Ramos (cell line): ENCODE data around the gene PKP3.
"Not testable (repeated sequence)": the region's sequence is repeated elsewhere in the genome, so short reads cannot be mapped to it uniquely, and the experiment has no call there.

Experiments used
- in situ Hi-C: fragments of 300-500 bp; cut with MboI; formaldehyde crosslinking; loops from one replicate; pipeline ENCODE4 v1.14.3; 2022; ENCODE audit warnings: low sequenced_read_pairs; ENCODE audit not compliant: unreplicated experiment

PKP3 gene

DNA sequence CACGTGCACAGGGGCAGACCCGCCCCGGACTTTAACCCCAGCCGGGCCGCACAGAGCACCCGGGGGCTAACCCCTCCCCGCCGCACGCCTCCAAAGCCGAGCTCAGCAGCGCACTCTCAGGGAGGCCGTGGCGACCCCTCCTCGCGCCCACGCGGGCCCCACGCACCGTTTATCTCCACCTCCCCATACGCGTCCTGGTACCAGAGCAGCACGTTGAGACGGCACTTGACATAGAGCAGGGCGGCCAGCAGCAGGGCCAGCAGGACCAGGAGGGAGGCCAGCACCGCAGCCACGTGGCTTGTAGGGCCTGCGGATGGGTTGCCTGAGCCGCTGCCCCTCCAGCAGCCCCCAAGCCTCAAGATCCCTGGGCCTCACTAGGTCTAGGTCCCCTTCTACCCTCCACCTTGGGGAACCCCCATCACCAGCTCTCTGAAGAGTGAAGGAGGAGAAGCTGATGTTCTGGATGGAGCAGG, 13.7 kb downstream of the PKP3 start:
- in situ Hi-C loops: no loop called here

DNA sequence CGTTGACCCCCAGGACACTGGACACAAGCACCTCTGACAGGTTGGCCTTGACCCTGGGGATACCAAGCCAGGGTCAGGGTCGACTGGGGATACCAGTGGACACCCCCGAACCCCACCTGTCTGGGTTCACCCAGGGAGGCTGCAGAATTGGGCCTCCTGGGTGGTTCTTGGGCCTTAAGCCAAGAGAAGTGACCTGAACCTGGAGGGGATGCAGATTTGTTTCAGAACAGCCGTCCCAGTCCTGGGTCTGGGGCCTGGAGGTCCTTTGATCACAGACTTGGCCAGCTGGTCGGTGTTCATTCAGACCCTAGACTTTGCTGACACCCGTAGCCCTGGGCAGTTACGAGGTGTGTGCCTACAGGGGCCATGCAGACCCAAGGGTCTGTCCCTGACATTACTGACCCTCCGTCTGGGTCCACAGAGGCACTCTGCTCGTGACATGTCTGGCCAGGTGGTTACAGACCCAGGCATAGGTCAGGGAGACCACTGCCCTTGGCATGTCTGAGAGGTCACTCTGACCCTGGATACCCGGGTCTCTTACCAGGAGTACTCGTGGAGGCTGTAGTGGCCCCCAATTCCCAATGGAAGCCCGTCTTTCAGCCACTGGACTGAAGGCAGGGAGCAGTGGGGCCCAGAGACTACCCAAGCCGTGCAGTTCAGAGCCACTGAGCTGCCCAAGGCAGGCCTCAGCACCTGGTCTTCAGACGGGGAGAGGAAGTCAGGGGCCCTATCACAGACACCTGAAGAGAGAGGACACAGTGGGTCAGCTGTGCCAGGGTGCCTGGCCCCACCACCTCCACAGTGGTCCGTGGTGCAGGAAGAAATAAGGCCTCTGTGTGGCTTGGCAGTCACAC, 14.4 kb downstream of the PKP3 start:
- in situ Hi-C loops: no loop called here

DNA sequence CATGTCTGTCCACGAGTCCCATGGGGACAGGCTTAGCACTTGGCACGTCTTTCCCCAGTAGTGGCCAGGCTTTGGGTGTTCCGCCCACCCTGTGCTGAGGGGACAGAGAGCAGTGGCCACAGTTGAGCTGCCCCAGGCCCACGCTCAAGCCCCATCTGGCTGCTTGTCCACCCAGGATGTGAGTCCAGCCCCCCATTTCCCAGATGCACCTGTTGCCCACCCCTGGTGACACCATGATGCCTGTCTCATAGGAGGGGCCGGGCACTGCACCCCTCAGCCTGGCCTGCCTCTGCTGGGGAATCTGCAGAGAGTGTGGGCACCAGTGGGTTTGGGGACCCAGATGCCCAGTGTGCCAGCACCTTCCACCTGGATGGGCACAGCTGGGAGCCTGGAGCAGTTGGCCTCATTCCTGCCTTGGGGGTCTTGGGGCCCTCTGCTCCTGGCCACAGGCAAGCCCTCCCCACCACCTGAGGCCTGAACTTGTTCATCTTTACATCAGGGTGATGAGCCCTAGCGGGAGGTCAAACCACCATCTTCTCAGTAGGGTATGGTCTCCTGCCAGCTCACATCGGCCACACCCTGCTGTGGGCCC, 15.1 kb downstream of the PKP3 start:
- in situ Hi-C loops: no loop called here

DNA sequence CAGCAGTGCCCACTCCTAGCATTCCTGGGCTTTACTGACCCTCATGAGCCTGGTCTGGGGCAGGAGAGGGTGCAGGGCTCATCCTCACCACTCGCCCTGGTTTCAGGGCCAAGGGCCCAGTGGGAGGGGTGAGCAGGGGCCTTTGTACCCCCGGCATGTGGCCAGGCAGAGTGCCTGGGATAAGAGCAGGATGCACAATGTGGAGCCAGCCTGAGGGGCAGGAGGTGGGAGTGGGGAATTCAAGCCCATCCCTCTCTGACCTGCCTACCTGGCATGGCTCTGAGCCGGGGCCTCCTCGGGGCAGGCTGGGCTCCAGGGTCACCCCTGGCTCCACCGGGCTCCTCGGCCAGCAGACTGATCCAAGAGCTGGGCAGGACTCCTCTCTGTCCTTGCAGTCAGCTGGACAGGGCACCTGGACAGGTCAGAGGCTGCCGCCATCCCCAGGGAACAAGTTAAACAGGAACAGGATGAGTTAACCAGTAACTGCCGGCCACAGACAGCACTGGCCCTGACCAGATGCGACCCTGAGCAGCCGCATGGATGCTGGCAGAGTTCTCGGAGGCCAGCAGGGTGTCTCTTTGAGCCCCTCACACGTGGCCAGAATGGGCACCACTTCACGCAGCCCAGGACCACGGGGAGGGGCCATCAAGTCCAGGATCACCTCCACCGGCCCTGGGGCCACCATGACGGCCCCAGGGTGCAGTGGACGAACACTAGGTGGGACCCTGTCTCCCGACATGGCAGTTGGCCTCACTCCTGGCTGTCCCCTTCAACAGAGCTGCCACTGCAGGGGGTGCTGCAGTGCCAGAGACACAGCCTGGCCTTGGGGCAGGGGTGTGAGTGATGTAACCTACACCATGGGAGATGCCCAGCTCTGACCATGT, 15.8 kb downstream of the PKP3 start:
- in situ Hi-C loops: no loop called here

DNA sequence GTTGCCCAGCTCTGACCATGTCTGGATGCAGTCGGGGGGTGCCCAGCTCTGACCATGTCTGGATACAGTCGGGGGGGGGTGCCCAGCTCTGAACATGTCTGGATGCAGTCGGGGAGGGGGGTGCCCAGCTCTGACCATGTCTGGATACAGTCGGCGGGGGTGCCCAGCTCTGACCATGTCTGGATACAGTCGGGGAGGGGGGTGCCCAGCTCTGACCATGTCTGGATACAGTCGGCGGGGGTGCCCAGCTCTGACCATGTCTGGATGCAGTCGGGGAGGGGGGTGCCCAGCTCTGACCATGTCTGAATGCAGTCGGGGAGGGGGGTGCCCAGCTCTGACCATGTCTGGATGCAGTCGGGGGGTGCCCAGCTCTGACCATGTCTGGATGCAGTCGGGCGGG, 16.7 kb downstream of the PKP3 start:
- in situ Hi-C loops: not testable (repeated sequence)

DNA sequence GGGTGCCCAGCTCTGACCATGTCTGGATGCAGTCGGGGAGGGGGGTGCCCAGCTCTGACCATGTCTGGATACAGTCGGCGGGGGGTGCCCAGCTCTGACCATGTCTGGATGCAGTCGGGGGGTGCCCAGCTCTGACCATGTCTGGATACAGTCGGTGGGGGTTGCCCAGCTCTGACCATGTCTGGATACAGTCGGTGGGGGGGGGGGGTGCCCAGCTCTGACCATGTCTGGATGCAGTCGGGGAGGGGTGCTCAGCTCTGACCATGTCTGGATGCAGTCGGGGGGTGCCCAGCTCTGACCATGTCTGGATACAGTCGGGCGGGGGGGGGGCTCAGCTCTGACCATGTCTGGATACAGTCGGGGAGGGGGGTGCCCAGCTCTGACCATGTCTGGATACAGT, 17.5 kb downstream of the PKP3 start:
- in situ Hi-C loops: not testable (repeated sequence)

DNA sequence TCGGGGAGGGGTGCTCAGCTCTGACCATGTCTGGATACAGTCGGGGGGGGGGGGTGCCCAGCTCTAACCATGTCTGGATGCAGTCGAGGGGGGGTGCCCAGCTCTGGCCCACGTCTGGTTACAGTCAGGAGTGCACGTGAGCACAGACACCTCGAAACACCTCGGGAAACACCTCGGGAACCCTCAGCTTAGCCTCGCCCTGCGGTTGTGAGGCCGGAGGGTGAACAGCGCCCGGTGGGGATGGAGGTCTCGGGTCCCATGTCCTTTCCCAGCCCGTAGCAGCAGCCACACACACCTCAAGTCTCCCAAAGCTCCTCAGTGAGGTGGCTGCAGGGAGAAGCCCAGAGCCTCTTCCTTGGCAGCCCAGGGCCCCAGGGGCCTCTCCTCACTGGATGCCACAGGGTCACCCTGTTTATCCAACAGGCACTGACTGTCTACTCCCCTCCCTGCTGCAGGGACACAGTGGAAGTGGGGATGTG, 18.7 kb downstream of the PKP3 start:
- in situ Hi-C loops: no loop called here

DNA sequence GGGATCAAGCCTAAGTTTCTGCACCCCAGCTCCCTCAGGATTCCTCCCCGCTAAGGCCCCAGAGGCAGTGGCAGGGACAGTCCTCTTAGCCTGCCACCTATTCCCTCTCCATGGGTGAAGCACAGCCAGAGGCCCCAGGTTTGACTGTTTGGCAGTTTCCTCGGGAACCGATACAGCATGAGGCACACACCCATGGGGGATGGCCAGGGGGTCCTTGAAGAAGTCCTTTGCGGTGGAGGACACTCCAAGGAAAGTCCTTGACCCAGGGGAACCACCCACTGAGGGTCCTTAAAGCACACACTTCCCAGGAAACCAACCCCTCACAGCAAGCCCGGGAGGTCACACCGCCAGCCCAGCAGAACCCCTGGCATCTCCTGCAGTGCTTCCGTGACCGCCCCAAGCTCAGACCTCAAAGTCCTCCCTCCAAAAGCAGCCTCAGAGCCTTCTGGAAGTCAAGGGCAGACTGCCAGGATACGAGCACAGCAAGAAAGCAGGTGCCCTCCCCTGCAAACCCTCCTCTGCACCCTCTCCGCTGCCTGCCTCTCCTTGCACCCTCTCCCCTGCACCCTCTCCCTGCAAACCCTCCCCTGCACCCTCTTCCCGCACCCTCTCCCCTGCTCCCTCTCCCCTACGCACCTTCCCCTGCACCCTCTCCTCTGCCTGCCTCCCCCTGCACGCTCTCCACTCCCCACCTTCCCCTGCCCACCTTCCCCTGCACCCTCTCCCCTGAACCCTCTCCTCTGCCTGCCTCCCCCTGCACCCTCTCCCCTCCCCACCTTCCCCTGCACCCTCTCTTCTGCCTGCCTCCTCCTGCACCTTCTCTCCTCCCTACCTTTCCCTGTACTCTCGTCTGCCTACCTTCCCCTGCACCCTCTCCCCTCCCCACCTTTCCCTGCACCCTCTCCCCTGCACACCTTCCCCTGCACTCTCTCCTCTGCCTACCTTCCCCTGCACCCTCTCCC, 19.4 kb downstream of the PKP3 start:
- in situ Hi-C loops: no loop called here

DNA sequence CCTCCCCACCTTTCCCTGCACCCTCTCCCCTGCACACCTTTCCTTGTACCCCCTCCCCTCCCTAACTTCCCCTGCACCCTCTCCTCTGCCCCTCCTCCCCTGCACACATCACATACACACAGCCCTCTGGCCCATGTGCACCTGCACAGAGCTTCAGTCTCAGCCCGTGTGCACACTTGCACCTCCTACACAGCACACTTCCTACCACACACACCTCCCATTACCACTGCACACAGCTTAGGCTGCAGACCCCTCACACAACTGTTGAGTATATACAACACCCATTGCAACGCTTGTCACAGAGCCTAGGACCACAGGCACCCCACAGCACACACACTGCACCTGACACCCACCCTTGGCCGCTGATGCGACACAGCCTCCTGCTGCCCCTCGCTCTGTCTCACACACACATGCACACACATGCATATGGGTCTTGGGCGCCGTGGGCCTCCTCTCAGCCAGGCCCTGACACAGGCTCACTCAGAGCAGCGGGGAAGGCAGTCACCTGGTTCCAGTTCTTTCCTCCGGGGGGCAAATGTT, 20.4 kb downstream of the PKP3 start:
- in situ Hi-C loops: no loop called here

DNA sequence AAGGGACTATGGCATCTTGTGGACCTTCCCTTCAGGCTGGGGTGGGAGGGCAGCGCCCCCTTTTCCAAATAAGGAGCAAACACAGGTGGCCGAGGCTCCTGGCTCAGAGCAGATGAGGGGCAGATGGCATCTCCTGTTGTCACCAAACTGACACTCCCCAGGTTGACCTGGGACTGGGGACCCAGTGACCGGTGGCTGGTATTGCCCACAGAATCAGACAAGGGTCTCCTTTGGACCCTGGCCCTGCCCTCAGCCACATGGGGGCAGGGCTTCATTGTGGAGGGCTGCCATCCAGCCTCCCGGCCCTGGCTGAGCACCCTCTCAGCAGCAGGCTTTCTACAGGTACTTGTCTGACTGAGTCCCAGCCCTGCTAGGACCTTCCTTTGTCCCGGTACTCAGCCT, 21.6 kb downstream of the PKP3 start:
- in situ Hi-C loops: no loop called here

DNA sequence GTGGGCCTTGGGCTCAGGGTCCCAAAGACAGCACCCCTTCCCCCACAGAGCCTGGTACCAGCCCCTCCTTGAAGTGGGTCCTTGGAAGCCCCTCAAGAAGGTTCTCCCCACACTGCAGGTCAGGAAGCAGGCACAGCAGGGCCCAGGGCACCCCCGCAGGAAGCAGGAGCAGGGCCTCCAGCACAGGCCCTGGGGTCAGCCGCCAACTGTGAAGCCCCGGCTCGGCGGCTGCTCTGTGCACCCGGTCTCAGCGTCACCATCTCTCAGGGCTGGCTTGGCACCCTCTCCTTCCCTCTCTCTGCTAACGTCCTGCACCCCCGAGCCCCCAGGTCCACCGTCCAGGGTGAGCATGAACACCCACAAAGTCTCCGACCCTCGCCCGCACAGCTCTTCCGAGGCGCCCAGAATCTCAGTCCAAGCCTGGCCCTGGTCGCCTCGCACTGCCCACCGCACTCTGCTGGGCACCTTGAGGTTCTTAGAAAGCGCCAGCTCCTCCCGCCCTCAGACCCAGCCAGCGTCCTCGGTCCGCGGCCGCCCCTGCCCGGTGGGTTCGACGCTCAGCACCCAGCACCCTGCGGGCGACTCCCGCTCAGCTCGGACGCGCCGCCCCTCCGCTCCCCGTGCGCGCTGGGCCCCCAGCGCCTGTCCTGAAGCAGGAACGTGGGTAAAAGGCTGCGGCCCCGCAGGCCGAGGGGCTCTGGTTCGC, 22.2 kb downstream of the PKP3 start:
- in situ Hi-C loops: no loop called here

DNA sequence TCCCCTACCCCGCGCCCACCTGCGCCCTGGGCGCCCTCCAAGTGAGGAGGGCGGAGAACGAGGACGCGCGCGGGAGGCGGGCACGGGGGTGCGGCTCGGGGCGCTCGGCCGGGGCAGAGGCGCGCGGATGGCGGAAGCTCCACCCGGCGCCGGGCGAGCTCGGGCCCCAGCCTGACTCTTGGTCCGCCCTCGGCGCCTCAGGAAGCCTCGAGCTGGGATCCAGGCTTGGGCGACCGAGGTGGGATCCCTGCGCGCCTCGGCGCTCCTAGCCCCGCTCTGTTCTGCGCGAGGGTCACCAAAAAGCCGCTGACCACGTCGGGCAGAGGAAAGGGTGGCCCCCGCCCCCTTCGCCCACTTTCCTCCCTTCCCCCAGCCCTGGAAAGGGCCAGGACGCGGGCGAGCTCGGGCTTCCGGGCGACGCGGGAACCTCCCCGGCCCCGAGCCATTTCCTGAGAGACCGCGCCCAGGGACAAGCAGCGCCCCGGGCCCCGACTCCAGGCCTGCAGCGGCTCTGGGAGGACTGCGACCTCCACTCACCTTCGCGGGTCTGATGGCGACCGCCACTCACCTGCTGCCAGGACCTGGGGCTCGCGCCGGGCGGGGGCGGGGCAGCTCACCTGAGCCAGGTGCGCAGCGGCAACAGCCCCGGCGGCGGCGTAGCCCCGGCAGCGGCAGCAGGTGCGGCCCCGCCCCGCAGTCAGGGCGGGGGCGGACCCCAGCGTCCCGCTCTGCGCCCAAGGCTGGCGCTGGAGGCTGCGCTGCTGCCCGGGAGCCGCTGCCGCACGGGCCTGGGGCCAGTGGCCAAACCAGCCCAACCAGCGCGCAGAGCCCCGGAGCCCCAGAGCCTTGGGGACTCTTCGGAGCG, 23.0 kb downstream of the PKP3 start:
- in situ Hi-C loops: no loop called here

DNA sequence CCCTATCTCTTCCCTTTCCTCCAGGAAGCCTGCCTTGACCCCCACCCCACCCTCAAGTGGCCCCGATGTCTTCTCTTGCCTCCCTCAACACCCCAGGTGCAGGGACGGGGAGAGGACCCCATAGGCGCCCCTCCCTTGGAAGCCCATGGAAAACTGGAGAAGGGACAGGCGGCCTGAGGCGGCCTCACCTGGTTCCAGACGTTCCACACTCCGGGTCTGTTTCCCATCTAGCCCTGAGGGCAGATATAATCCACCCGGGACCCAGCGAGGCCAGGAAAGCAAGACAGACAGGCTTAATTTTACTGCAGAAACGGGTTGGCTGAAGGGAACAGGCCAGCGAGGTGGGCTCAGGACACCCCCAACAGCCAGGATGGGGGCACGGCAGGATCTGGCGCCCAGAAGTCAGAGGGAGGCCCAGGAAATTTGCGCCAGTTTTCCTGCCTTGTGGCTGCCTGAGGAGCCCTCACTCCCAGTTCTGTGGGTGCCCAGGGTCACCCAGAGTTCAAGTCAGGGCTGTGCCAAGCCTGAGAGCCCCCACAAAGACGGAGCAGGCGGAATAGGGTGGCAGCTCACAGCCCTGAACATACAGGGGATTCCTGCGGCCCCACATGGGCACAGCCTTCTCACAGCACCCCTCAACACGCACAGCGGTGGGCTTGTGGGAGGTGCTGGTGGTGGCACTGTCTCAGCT, 23.8 kb downstream of the PKP3 start:
- in situ Hi-C loops: no loop called here

DNA sequence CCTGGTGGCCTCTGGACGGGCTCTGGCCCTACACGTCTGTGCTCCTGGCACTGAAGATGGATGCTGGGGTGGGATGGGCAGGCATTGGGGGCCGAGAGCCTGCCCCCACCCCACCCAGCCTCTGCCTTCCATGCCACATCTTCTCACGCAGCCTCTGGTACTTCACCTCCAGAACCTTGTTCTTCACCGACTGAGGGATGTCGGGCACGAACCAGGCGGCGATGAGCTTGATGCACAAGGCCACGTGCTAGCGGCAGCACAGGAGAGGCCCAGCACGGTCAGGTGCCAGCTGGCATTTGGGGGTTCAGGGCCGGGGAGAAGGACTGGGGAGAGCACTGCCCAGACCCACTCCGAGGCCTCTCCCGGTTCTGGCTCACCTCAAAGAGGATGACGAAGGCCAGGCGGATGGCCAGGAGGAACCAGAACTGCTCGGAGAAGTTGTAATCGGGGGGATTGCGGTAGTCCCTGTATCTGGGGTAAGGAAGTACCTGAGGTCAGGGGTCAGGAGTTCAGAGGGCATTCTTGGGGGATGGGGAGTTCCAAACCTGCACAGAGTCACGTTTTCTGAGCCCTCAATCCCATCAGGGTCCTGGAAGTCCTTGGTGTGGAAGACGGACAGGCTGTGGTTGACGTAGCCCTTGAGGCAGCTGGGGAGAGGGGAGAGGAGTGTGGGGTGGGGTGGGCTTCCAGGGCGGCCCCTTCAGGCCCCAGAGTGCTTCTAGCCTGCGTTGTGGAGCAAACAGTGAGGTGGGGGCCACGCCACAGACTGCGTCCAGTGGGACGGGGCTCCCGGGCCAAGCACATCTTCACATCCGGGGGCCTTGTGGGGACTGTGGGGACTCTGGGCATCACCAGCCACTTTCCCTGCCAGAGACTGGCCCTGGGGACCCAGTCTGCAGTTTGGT, 24.6 kb downstream of the PKP3 start:
- in situ Hi-C loops: no loop called here

DNA sequence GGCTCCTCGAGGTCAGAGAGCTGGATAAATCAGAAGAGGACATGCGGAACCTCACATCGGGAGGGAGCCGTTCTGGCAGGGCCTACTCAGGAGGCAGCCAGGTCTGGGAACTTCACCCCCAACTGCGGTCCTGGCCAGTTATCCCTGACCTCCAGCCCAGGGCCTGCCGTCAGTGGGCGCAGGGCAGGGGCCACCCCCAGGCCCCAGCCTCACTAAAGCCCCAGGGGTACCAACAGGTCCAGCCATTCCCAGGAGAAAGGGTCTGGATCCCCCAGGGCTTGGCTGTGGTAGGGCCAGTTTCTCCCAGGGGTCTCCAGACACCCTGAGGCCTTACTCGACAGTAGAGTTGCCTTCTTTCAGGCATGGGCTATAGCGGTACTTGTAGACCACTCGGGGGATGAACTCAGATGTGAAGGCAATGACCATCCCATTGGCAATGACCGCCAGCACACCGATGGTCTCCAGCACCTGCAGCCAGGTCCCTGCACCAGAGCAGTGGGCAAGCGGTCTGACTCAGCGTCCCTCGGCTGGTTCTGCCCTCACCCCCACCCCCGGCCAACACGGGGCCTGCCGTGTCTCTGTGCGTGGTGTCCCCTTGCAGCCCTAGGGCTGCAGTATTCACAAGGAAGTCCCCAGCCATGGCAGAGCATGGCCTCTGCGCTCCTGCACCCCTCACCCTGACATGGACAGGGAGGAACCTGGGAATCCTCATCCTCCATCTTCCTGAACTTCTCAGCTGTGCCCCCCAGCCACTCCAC, 25.4 kb downstream of the PKP3 start:
- in situ Hi-C loops: no loop called here
